GM18526 (cell line): Measurements from ENCODE around the gene MYCBPAP.

Experiments used
- POLR2A ChIP-seq: IDR thresholded peaks from 3 replicates; pipeline ENCODE4 v1.6.1; 2011; ENCODE audit not compliant: insufficient read length; ENCODE audit errors: extremely low read depth

MYCBPAP gene

DNA sequence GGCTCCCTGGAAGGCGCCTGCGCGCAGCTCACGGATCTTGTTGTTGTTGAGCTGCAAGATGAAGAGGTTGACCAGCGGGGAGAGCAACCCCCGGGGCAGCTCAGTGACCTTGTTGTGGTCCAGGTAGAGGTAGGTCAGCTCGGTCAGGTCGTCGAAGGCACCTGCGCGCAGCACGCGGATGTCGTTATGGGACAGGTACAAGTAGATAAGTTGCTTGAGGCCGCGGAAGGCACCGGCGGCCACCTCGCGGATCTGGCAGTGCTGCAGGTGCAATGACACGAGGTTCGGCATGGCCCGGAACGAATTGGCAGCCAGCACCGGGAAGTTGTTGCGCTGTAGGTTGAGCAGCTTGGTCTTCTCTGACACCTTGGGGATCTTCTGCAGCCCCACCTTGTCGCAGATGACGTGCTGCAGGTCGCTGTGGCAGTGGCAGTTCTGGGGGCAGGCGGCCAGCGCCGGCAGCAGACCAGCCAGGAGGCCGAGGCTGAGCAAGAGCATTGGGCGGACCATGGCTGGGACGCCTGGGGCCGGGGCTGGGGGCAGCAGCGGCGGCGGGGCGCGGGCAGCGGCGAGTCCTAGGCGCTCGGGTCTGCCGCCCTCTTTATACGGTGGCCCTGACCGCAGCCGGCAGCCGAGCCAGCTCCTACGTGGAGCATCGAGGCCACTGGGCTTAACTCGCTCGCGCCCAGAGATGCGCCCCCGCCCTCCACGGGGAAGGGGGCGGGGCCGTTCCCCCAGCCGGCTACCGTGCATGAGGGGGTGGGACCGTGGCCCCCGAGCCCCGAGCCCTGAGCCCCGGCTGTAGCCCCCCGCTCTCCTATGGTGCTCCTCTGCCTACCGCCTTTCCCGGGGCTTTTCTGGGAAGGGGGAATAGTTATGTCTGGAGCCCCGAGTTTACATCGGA lies 39.7 kb upstream of the MYCBPAP start, which contains the start of gene CHAD:
Gene CHAD (minus strand): TSS at position 577 of the 904 bp plus-strand sequence. CDS start 67 bp downstream, at position 510.
- no peak for TF ChIP-seq POLR2A

DNA sequence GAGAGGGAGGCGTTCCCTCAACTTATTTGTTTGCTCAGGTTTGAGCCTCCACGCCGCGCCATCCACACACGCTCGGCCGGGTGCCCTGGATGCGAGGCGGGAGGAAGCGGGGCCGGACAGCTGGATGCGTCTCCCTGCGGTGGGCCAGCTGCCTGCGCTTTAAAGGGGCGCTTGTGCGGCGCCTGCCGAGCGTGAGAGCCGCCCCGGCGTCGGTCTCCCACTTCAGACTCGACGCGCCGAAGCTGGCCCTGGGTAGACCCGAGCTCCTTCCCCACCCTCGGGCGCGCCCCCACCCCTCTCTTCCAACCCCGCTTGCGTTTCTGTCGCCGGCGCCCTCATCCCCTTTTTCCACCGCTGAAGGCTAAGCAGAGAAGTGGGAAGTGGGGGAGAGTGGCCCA lies 39.0 kb upstream of the MYCBPAP start:
- no peak for TF ChIP-seq POLR2A

DNA sequence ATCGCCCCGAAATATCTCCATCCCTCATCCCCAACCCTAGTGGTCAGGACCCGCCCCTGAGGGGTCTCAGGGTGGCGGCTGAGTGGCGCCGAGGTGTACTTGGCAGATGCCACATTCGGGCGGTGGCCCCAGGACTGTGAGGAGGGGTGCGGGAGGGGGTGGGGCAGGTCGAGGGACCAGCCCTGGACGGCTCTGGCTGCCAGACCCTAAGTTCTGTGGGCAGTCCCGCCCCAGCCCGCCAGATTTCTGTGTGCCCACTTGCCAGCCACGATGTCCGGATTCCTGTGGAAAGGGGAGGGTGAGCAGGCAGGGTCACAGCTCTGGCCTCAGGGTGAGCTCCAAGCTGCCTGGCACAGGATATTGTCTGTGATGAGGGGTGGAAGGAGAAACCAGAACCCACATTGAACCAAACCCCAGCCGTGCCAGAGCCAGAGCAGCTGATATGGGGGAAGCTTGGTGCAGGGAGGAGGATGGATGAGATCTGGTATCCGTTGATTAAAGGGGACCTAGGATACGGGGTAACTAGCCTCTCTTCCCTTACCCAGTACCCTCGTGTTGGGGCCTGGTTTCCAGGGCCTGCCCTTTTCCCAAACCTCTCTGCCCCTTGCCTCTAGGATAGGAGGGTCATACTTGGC lies 38.5 kb upstream of the MYCBPAP start:
- no peak for TF ChIP-seq POLR2A

DNA sequence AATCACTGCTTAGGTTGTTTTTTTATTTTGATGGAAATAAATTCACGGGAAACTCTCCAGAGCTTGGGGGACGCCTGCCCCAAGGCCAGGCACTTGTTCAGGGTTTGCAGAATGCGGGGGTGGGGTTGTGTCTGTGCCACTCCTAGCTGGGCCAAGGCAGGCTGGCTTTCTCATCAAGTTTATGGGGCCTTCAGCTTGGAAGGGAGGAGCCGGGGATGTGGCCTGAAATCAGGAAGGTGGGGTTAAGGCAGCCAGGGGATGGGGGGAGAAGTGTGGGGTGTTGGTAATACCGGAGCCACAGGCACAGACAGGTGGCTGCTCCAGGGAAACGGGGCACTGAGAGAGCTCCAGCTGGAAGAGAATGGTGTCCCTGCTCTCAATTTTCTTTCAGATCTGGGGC lies 37.8 kb upstream of the MYCBPAP start:
- TF ChIP-seq POLR2A, result no peak

DNA sequence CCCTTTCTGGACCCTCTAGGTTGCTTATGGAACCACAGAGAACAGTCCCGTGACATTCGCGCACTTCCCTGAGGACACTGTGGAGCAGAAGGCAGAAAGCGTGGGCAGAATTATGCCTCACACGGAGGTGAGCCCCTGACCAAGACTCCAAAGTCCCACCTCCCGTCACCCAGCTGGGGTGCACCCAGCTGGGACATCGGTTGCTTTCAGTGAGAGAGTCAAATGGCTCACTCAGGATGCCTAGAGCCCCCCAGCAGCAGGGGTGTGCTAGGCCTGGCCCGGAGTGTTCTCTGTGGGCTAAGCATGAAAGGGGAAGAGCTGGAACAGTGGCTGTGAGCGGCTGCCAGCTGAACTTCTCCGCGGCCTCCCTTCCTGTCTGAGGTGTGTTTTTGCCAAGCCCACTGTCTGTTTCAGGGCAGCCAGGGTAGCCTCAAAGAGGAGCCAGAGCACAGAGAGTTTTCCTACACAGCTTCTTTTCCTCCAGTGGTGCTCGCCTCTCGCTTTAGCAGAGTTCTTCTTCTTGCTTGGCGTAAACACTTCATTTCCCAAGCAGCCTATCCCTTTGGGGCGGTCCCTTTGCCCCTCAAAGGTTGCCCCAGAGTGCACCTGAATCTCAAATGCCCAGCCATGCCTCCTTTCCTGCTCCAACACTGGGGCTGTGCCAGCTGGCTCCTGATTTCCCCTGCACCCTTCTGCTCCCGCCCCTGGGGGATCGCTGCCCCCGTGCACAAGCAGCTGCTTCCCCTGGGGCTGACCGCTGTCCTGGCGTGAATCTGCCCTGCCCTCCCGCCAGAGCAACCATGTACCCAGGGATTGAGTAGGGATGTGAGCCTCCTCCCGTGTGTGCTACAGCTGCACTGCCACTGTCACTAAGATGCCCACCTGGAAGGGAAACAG lies 37.0 kb upstream of the MYCBPAP start:
- TF ChIP-seq POLR2A, result no peak

DNA sequence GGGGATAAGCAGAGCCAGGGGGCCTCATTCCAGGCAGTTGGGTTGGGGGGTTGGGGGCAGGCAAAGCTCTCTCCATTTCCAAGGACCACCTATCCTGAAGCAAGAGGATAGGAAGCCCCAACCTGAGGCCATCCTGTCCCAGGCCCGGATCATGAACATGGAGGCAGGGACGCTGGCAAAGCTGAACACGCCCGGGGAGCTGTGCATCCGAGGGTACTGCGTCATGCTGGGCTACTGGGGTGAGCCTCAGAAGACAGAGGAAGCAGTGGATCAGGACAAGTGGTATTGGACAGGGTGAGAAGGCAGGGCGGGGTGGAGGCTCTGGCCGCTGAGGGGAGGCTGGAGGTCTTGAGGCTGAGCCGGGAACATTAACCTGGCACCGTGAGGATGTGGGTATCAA lies 36.0 kb upstream of the MYCBPAP start:
- no peak for TF ChIP-seq POLR2A

DNA sequence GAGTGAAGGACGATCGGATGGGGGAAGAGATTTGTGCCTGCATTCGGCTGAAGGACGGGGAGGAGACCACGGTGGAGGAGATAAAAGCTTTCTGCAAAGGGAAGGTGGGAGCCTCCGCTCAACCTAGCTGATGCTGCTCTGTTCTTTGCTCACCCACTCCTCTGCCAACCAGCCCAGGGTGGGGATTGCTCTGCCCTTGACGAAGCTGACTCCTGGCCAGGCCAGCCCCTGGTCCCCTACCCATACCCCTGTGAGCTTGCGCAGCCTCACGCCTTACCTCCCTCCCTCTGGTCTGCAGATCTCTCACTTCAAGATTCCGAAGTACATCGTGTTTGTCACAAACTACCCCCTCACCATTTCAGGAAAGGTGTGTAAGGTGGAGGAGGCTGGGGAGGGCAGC lies 34.3 kb upstream of the MYCBPAP start:
- no peak for TF ChIP-seq POLR2A

DNA sequence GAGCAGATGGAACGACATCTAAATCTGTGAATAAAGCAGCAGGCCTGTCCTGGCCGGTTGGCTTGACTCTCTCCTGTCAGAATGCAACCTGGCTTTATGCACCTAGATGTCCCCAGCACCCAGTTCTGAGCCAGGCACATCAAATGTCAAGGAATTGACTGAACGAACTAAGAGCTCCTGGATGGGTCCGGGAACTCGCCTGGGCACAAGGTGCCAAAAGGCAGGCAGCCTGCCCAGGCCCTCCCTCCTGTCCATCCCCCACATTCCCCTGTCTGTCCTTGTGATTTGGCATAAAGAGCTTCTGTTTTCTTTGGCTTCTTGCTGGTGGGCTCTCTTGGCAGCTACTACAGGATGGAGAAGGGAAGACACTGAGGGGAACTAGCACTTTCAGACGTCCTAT lies 33.7 kb upstream of the MYCBPAP start:
- no peak for TF ChIP-seq POLR2A

DNA sequence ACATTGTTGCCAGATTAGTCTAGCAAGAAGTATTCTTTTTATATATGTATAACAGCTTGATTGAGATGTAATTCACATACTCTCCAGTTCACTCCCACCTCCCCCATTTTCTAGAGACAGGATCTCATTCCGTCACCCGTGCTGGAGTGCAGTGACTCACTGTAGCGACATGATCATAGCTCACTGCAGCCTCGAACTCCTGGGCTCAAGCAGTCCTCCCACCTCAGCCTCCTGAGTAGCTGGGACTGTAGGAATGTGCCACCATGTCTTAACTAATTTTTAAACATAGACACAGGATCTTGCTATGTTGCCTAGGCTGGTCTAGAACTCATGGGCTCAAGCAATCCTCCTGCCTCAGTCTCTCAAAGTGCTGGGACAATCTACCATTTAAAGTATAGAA lies 32.9 kb upstream of the MYCBPAP start:
- TF ChIP-seq POLR2A, result no peak

DNA sequence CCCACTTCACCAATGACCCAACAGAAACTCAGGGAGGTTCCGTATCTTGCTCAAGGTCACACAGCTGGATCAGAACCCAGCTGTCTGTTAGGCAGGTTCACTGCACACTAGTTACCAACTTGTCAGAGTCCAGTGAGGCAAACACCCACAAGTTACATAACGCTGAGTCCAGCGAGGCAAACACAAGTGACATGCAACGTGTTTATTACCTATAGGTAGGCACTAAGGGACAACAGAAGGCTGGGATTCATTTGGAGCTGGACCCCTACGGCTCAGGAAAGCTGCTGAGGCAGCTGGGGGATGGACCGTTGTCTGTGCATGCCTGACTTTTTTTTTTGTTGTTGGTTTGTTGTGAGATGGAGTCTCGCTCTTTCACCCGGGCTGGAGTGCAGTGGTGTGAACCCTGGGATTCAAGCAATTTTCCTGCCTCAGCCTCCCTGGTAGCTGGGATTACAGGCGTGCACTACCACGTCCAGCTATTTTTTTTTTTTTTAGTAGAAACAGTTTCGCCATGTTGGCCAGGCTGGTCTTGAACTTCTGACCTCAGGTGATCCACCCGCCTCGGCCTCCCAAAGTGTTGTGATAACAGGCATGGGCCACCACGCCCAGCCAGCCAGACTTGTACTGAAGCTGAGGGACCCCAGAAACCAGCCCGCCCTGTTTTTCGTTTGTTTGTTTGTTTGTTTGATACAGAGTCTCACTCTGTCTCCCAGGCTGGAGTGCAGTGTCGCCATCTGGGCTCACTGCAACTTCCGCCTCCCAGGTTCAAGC lies 31.5 kb upstream of the MYCBPAP start:
- TF ChIP-seq POLR2A, result no peak

DNA sequence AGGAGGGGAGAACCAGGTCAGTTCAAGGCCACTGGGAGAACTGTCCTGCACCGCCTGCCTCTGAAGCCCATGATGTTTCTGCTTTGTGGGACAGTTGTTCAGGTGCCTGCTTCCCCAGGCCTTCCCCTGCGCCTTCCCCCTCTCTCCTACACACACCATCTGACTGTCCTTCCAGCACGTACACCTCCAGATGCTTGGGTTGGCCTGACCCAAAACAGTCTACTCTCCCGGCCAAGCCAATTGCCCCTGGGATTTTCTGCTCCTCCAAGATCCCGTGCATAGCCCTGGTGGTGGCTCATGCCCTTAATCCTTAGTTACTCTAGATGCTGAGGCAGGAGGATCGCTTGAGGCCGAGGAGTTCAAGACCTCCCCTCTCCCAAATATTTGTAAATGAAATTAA lies 30.3 kb upstream of the MYCBPAP start:
- no peak for TF ChIP-seq POLR2A

DNA sequence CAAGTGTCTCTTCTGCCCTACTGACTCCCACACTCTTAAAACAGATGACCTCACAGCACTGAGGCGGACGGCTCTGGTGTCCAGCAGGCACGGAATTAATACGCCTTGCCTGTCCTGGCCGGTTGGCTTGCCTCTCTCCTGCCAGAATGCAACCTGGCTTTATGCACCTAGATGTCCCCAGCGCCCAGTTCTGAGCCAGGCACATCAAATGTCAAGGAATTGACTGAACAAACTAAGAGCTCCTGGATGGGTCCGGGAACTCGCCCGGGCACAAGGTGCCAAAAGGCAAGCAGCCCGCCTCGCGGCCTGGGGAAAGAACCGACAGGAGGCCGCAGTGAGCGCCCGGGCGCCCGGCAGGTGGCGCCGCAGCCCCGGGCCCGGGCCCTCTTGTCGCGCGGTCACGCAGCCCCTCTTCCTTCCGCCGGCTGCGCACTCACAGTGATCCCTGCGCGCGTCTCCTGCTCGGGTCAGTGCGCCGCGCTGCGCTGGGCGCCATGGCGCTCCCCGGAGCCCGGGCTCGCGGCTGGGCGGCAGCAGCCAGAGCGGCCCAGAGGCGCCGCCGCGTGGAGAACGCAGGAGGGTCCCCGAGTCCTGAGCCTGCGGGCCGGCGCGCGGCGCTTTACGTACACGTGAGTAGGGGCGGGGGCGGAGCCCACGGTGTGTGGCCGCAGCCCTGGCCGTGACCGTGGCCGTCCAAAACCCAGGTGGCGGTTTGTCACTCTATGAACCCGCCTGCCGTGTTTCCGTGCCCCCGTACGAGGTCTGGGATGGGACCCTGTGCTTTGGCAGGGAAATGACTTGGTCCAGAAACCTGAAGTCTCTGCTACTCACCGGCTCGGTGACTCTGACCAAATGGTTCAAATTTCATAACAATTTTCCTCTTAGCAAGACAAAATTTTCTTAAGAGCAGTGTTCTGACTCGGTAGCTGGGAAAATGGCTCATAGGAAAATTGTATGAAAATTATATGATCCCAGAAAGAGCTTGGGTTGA lies 29.6 kb upstream of the MYCBPAP start, which contains the start of gene RSAD1:
Gene RSAD1 (plus strand): TSS at position 470 of the 991 bp plus-strand sequence. CDS start 25 bp downstream, at position 495.
- peak; percentile 87 for TF ChIP-seq POLR2A

DNA sequence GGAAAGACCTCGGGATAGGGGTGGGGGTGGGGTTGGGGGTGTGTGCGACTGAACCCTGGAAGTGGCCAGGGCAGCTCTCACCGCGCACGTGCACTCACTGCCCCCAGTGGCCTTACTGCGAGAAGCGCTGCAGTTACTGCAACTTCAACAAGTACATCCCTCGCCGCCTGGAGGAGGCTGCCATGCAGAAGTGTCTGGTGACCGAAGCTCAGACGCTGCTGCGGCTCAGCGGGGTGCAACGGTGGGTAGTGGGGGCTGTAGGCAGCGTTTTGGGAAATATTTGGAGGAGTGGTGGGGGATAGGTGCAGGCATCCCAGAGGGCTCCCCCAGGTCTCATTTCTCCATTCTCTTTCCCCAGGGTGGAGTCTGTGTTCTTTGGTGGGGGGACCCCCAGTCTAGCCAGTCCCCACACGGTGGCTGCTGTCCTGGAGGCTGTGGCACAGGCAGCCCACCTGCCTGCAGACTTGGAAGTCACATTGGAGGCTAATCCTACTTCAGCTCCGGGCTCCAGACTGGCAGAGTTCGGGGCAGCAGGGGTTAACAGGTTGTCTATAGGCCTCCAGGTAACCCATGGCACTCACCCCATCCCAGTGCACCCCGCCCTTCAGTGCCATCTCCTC lies 28.6 kb upstream of the MYCBPAP start:
- TF ChIP-seq POLR2A, result no peak
